CD4-positive, alpha-beta T cell (primary cell): Measurements from ENCODE around the gene DDRGK1. TPM values are rescaled to one million over a fixed set of nuclear protein-coding genes. Genes with fewer than 3 reads are reported as not detected.
A peak's percentile ranks its signal among the peaks of the same experiment; 100 is the strongest.

Experiments
- ATAC-seq: fragments of 200-7000 bp; cut with Tn5 transposase; one replicate; pipeline ENCODE4 v1.10.0; 2022; ENCODE audit warnings: mild to moderate bottlenecking; ENCODE audit not compliant: poor library complexity
- CTCF ChIA-PET: fragments of 350-600 bp; sonication (Branson Sonifier 250); formaldehyde crosslinking; loops from one replicate; lab custom pipeline; 2021; ENCODE audit warnings: antibody characterized with exemption, inconsistent platforms; lab: Charles Lee
- POLR2A ChIA-PET: fragments of 350-600 bp; sonication (Branson Sonifier 250); formaldehyde crosslinking; loops from one replicate; lab custom pipeline; 2021; ENCODE audit warnings: antibody characterized with exemption, inconsistent platforms; lab: Charles Lee
- DNase-seq, 14 experiments: peaks; one replicate each; pipeline ENCODE4 v3.0.0-alpha.2; 2013 to 2020; ENCODE audit warnings: mixed read lengths in 2 of 14
- H3K27ac ChIP-seq, 2 donors: one replicate each; pipeline versions ENCODE4 v1.5.1 to v1.7.0; 2013; ENCODE audit warnings: low read length in 2 of 2, low read depth in 1 of 2, mild to moderate bottlenecking in 1 of 2
- H3K27me3 ChIP-seq, 2 experiments: 1 replicate in 1 of 2; 2 replicates in 1 of 2; pipeline versions ENCODE4 v1.6.1 to v1.7.0; 2013; ENCODE audit warnings: low read length in 2 of 2, control low read depth in 1 of 2, mild to moderate bottlenecking in 1 of 2, moderate library complexity in 1 of 2; ENCODE audit not compliant: insufficient read depth in 2 of 2, control insufficient read depth in 1 of 2
- H3K36me3 ChIP-seq: one replicate; pipeline ENCODE4 v1.6.1; 2013; ENCODE audit warnings: low read length, control low read depth; ENCODE audit not compliant: insufficient read depth
- H3K4me1 ChIP-seq: one replicate; pipeline ENCODE4 v1.6.1; 2013; ENCODE audit warnings: low read length, control low read depth; ENCODE audit not compliant: insufficient read depth
- H3K4me3 ChIP-seq: one replicate; pipeline ENCODE4 v1.5.1; 2013; ENCODE audit warnings: mild to moderate bottlenecking, low read length, moderate library complexity
- H3K9me3 ChIP-seq, 2 experiments: 1 replicate in 1 of 2; 2 replicates in 1 of 2; pipeline versions ENCODE4 v1.6.1 to v1.7.0; 2013; ENCODE audit warnings: low read length in 2 of 2, mild to moderate bottlenecking in 2 of 2, control low read depth in 1 of 2, moderate library complexity in 1 of 2; ENCODE audit not compliant: control insufficient read depth in 1 of 2, insufficient read depth in 1 of 2
- H3K27ac Mint-ChIP-seq: one replicate; pipeline ENCODE4 v1.8.0; 2020; ENCODE audit warnings: mixed read lengths
- H3K27me3 Mint-ChIP-seq: one replicate; pipeline ENCODE4 v1.8.0; 2021; ENCODE audit warnings: mixed read lengths
- H3K36me3 Mint-ChIP-seq: one replicate; pipeline ENCODE4 v1.8.0; 2021; ENCODE audit warnings: low read depth, mixed read lengths
- H3K4me1 Mint-ChIP-seq: one replicate; pipeline ENCODE4 v1.8.0; 2021; ENCODE audit warnings: low read depth, mixed read lengths
- H3K4me3 Mint-ChIP-seq: one replicate; pipeline ENCODE4 v1.8.0; 2020; ENCODE audit warnings: mild to moderate bottlenecking, mixed read lengths
- H3K9me3 Mint-ChIP-seq: one replicate; pipeline ENCODE4 v1.8.0; 2020; ENCODE audit warnings: mixed read lengths
- intact Hi-C, 2 experiments: fragments of 100-400 bp; cut with DNase I in 1 of 2; cut with micrococcal nuclease in 1 of 2; formaldehyde crosslinking; loops; one replicate each; pipeline versions ENCODE4 v1.15.1 to v1.9.0; 2023 to 2025; cut with DNase I, micrococcal nuclease
- total RNA-seq, 174 experiments: library from RNA in 2 of 174; stranded (reverse) in 2 of 174; gene quantifications; one replicate each; pipeline ENCODE4 v1.2.3 and lab custom pipeline; 2021 to 2026
- TF ChIP-seq, protein P1 (sequence below): fragments of 200-600 bp; IDR thresholded peaks from one replicate; pipeline ENCODE4 v1.8.0; 2022; ENCODE audit warnings: antibody characterized with exemption, mild to moderate bottlenecking

The DDRGK1 gene
- total RNA-seq, 2 experiments from 2014 or later = 40.7 to 43.4 TPM

DNA sequence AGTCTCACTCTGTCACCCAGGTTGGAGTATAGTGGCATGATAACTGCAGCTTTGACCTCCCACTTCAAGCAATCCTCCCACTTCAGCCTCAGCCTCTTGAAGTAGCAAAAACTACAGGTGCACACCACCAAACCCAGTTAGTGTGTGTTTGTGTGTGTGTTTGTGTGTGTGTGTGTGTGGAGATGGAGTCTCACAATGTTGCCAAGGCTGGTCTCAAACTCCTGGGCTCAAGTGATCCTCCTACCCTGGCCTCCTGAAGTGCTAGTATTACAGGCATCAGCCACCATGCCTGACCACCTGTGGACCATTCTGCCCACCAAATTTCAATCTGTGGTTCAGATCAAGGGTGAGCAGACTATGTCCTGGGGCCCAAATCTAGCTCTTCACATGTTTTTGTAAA lies 53.6 kb downstream of the DDRGK1 start:
- Mint-ChIP-seq H3K36me3 (peaks cover 77% of the 10 kb centered on the region), H3K4me3 (no peak overlapping the region), H3K9me3 (no peaks in the 10 kb centered on the region), H3K4me1 (peaks cover 77% of the 10 kb centered on the region), H3K27me3 (no peaks in the 10 kb centered on the region), H3K27ac (peak overlapping the region; percentile 64)
- Histone ChIP-seq H3K27me3 (no peaks in the 10 kb centered on the region), H3K4me3 (no peak overlapping the region), H3K36me3 (peaks cover 39% of the 10 kb centered on the region), H3K4me1 (peaks cover 13% of the 10 kb centered on the region), H3K27ac (no peak overlapping the region), H3K9me3 (no peaks in the 10 kb centered on the region)
- ChIA-PET CTCF (interaction anchor here (1.1 to 1.6 kb wide), 2 partner anchors 9 to 22 kb away, joined by 3 to 4 read pairs; partner anchors contain the start of genes FASTKD5 and UBOX5), POLR2A (no interaction called here)
- ATAC-seq (no peak), DNase-seq (no peak)
- intact Hi-C loops = no loop called here
- TF ChIP-seq, protein P1, sequence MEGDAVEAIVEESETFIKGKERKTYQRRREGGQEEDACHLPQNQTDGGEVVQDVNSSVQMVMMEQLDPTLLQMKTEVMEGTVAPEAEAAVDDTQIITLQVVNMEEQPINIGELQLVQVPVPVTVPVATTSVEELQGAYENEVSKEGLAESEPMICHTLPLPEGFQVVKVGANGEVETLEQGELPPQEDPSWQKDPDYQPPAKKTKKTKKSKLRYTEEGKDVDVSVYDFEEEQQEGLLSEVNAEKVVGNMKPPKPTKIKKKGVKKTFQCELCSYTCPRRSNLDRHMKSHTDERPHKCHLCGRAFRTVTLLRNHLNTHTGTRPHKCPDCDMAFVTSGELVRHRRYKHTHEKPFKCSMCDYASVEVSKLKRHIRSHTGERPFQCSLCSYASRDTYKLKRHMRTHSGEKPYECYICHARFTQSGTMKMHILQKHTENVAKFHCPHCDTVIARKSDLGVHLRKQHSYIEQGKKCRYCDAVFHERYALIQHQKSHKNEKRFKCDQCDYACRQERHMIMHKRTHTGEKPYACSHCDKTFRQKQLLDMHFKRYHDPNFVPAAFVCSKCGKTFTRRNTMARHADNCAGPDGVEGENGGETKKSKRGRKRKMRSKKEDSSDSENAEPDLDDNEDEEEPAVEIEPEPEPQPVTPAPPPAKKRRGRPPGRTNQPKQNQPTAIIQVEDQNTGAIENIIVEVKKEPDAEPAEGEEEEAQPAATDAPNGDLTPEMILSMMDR = no peak

DNA sequence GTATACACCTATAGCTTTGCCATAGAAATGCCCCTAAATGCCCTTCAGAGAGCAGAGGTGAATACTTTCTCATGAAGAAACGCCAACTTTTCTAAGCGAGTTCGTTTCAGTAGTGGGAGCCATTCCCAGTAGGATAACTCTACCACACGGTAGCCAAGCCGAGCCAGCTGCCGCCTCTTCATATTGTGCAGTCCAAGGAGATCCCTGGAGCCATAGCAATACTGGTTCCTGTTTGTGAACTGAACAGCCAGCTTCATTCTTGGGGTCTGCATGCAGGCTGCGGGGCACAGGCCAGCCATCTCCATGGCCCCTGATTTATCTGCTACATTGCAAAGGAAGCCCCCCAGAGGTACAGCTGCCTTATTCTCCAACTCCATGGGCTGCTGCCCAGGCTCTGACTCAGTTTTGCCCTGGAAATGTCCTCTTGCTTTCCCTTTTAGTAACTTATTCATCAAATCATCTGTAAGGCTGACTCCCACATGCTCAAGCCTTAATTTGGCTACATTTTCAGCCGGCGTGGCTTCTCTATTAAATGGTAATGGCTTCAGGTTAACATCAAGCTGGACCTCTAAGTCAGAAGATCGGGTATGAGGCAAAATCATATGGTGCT lies 57.6 kb downstream of the DDRGK1 start:
- DNase-seq (no peak), ATAC-seq (no peak)
- Histone ChIP-seq H3K4me3 (no peak overlapping the region), H3K9me3 (peaks cover 0 to 7% of the 10 kb centered on the region in 2 experiments), H3K27ac (no peak overlapping the region), H3K27me3 (no peaks in the 10 kb centered on the region), H3K36me3 (peaks cover 32% of the 10 kb centered on the region), H3K4me1 (peaks cover 10% of the 10 kb centered on the region)
- Mint-ChIP-seq H3K4me3 (no peak overlapping the region), H3K9me3 (no peaks in the 10 kb centered on the region), H3K36me3 (peaks cover 63% of the 10 kb centered on the region), H3K4me1 (peaks cover 56% of the 10 kb centered on the region), H3K27me3 (no peaks in the 10 kb centered on the region), H3K27ac (peak overlapping the region; percentile 15)
- ChIA-PET POLR2A (no interaction called here), CTCF (interaction anchor here (0.5 kb wide), 1 partner anchor 51 kb away, joined by 4 read pairs; no protein-coding TSS in a partner anchor)
- intact Hi-C loops = no loop called here
- TF ChIP-seq, protein P1 = no peak

DNA sequence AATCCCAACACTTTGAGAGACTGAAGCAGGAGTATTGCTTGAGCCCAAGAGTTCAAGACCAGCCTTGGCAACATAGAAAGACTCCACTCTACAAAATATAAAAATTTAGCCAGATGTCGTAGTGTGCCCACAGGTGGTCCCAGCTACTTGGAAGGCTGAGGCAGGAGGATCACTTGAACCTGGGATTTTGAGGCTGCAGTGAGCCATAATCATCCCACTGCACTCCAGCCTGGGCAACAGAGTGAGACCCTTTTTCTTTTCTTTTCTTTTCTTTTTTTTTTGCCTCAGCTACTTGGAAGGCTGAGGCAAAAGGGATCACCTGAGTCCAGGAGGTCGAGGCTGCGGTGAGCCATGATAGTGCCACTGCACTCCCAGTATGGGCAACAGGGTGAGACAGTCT lies 62.7 kb downstream of the DDRGK1 start:
- no peaks in the 10 kb centered on the region for H3K27me3 Mint-ChIP-seq
- Histone ChIP-seq H3K4me3 (no peak overlapping the region), H3K9me3 (peaks cover 0 to 7% of the 10 kb centered on the region in 2 experiments), H3K27me3 (no peaks in the 10 kb centered on the region), H3K27ac (no peak overlapping the region), H3K36me3 (peaks cover 12% of the 10 kb centered on the region), H3K4me1 (peaks cover 2% of the 10 kb centered on the region)
- H3K36me3 Mint-ChIP-seq = peaks cover 26% of the 10 kb centered on the region
- no peak overlapping the region for H3K4me3 Mint-ChIP-seq
- no peaks in the 10 kb centered on the region for H3K9me3 Mint-ChIP-seq
- H3K4me1 Mint-ChIP-seq = peaks cover 37% of the 10 kb centered on the region
- intact Hi-C loops = no loop called here
- TF ChIP-seq, protein P1 = no peak
- no peak overlapping the region for H3K27ac Mint-ChIP-seq
- ATAC-seq (no peak), DNase-seq (no peak)
- CTCF ChIA-PET = no interaction called here
- POLR2A ChIA-PET = interaction anchor here (1.0 kb wide), 1 partner anchor 80 kb away, joined by 7 read pairs; no protein-coding TSS in a partner anchor

Other genes starting within 250 kb of the DDRGK1 start
- gene GNRH2, start 161.1 kb downstream of the DDRGK1 start, total RNA-seq = not detected
- gene MRPS26, start 158.6 kb downstream of the DDRGK1 start, total RNA-seq = 10 to 100 TPM; 19.3 to 22.7 TPM
- gene OXT, start 133.1 kb downstream of the DDRGK1 start, total RNA-seq = 1 to 10 TPM; 1.1 to 1.6 TPM
- gene AVP, start 120.0 kb downstream of the DDRGK1 start, total RNA-seq = under 1 TPM; 0.47 to 0.56 TPM
- 10 to 100 TPM; 37.9 to 38.7 TPM for gene FASTKD5, start 44.8 kb downstream of the DDRGK1 start, total RNA-seq
- gene UBOX5, start 44.8 kb downstream of the DDRGK1 start, total RNA-seq = 10 to 100 TPM; 11.9 to 13.0 TPM
- 10 to 100 TPM; 22.2 to 22.4 TPM for gene LZTS3, start 31.1 kb downstream of the DDRGK1 start, total RNA-seq
- gene ITPA, start 4.8 kb upstream of the DDRGK1 start, total RNA-seq = 10 to 100 TPM; 17.8 to 19.5 TPM
- under 1 TPM; 0.08 to 0.60 TPM for gene SLC4A11, start 34.5 kb upstream of the DDRGK1 start, total RNA-seq
- gene DNAAF9, start 203.0 kb upstream of the DDRGK1 start, total RNA-seq = 1 to 10 TPM; 3.0 TPM